ENCODE measurements around the gene MPST. TPM values are rescaled to one million over a fixed set of nuclear protein-coding genes. Genes with fewer than 3 reads are reported as not detected.

MPST gene
- total RNA-seq, 1 donor from 2014 or later: 113 TPM

DNA sequence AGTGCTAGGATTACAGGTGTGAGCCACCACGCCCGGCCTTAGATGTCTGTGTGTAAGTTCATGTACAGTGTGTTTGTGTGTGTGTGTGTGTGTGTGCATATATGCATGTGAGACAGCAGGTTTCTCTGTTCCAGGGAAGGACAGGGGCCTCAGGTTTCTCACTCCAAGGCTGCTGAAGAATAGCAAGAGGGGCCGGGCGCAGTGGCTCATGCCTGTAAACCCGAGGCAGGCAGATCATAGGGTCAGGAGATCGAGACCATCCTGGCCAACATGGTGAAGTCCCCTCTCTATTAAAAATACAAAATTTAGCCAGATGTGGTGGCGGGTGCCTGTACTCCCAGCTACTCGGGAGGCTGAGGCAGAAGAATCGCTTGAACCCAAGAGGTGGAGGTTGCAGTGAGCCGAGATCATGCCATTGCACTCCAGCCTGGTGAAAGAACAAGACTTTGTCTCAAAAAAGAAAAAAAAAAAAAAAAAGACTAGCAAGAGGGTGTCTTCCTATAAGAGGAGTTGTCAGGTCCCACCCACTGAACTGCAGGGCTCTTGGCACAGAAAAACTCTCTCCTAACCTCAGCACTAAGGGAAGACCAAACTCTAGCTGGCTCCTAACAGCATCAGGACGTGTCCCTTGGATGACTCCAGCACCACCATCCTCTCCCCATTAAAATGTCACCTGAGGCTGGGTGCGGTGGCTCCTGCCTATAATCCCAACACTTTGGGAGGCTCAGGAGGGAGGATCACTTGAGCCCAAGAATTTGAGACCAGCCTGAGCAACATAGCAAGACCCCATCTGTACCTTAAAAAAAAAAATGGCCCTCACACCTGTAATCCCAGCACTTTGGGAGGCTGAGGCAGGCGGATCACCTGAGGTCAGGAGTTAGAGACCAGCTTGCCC is 40.3 kb upstream of the MPST start:
- TF ChIP-seq, protein P1, sequence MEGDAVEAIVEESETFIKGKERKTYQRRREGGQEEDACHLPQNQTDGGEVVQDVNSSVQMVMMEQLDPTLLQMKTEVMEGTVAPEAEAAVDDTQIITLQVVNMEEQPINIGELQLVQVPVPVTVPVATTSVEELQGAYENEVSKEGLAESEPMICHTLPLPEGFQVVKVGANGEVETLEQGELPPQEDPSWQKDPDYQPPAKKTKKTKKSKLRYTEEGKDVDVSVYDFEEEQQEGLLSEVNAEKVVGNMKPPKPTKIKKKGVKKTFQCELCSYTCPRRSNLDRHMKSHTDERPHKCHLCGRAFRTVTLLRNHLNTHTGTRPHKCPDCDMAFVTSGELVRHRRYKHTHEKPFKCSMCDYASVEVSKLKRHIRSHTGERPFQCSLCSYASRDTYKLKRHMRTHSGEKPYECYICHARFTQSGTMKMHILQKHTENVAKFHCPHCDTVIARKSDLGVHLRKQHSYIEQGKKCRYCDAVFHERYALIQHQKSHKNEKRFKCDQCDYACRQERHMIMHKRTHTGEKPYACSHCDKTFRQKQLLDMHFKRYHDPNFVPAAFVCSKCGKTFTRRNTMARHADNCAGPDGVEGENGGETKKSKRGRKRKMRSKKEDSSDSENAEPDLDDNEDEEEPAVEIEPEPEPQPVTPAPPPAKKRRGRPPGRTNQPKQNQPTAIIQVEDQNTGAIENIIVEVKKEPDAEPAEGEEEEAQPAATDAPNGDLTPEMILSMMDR (IDR thresholded peaks at IDR 0.05): no peak
- Histone ChIP-seq H3K4me3 (no peak overlapping the region), H3K27me3 (no peaks in the 10 kb centered on the region), H3K36me3 (no peaks in the 10 kb centered on the region), H3K4me1 (no peaks in the 10 kb centered on the region), H3K27ac (no peak overlapping the region), H3K9me3 (no peaks in the 10 kb centered on the region)
- no peak for DNase-seq (ENCODE audit: low spot score in 2 of 2)
- intact Hi-C loops (cut with DNase I): loop anchor here (2.0 to 5.0 kb wide), 3 partner anchors 122 to 432 kb away; no protein-coding TSS in a partner anchor

DNA sequence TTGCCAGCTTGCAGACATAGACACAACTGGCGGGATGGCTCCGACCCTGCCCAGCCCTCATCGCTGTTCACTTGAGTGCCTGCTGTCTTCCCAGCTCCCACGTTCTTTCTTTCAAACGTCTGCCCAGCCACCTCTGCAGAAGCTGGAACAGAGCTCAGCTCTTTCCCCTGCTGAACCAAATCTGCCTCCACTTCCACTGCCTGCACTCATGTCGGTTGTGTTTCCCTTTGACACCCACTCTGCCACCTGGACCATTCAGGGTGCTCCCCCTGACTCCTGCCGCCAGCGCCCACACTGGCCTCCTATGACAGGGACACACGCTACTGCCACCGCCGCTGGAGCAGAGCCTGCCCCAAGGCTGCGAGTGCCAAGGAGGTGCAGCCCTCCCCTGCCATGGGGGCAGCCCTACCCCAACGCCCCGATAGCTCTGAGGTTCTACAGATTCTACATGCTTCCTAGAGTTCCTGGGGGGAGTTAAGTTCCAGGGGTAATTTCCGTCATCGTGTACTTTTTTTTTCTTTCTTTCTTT is 38.2 kb upstream of the MPST start:
- Histone ChIP-seq H3K4me1 (no peaks in the 10 kb centered on the region), H3K27me3 (no peaks in the 10 kb centered on the region), H3K36me3 (no peaks in the 10 kb centered on the region), H3K27ac (no peak overlapping the region), H3K4me3 (no peak overlapping the region), H3K9me3 (peaks cover 0 to 12% of the 10 kb centered on the region in 2 donors)
- intact Hi-C loops (cut with DNase I): no loop called here
- DNase-seq (ENCODE audit: low spot score in 2 of 2): no peak
- TF ChIP-seq, protein P1 (IDR thresholded peaks at IDR 0.05): no peak

DNA sequence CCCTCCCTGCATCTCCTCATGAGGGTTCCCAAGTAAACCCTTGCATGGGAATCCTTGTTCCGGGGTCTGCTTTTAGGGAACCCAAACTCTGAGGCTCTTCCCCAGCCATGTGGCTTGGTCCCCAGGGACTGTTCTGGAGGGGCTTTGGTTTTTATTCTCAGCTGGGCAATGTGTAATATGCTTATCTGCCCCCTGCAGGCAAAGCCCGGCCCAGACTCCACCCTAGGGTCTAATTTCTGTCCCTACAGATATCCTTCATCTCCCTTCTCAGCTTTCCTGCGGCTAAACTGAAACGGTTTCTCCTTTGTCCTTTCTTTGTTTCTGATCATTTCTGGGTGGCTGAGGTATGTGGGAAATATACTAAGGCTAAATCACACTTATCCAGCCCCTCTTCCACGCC is 37.4 kb upstream of the MPST start:
- intact Hi-C loops (cut with DNase I): no loop called here
- Histone ChIP-seq H3K36me3 (no peaks in the 10 kb centered on the region), H3K4me1 (no peaks in the 10 kb centered on the region), H3K27me3 (no peaks in the 10 kb centered on the region), H3K27ac (no peak overlapping the region), H3K4me3 (no peak overlapping the region), H3K9me3 (peaks cover 0 to 12% of the 10 kb centered on the region in 2 donors)
- TF ChIP-seq, protein P1 (IDR thresholded peaks at IDR 0.05): no peak
- no peak for DNase-seq (ENCODE audit: low spot score in 2 of 2)

DNA sequence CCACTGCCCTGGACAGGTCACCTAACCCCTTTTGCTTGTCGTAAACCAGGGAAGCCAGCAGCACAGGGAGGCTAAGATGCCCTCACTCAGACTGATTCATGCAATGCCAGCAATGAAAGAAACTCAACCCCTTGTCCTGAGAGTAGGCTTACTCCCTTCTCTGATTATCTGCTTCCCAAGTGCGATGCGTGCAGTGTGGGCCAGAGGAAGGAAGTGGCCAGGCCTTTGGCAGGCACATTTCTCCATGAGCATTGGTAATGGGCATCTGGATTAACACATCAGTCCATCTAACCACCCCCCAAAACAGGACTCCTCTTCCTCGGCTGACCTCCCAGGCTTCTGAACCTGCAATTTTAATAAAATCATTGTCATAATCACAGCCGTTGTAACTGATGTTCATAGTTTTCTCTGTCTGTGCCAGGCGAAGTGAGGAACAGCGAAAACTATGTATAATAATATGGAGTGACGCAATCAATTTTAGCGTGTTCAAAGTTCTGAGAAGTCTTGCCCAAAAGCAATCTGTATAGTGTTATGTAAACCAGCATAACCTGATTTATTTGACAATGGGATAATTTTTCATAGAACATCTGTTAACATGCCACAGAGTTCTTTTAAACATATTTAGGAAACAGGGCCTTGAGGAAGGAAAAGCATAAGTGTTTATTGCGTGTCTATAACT is 34.2 kb upstream of the MPST start:
- no peak overlapping the region for H3K4me3 ChIP-seq
- H3K36me3 ChIP-seq: no peaks in the 10 kb centered on the region
- H3K27ac ChIP-seq: no peak overlapping the region
- TF ChIP-seq, protein P1 (IDR thresholded peaks at IDR 0.05): no peak
- intact Hi-C loops (cut with DNase I): no loop called here
- no peaks in the 10 kb centered on the region for H3K4me1 ChIP-seq
- H3K9me3 ChIP-seq: peaks cover 0 to 12% of the 10 kb centered on the region in 2 donors
- H3K27me3 ChIP-seq: no peaks in the 10 kb centered on the region
- no peak for DNase-seq (ENCODE audit: low spot score in 2 of 2)

DNA sequence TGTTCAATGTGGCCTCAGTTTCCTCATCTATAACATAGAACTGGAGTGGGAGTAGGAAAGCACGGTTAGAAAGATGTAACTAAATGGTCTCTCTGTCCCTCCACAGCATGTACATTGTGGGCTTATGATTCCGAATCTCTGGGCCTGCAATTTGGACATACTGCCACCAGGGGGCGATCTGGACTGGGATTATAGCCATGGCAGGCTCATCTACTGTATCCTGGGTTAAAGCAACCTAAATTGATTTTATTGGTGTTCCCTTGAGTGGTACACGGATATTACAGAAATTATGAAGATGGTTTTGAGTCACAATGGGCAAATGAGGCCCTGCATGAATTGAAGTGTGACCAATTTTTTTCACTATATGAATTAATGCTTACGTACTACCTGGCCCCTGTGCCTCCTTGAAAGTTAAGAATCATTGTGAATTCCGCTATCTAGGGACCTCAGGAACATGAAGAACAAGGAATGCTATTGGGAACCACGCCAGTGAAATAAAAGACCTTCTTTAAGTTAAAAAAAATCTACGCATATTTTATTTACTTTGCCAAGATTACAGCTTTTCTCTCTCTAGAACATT is 33.2 kb upstream of the MPST start:
- H3K4me3 ChIP-seq: no peak overlapping the region
- intact Hi-C loops (cut with DNase I): no loop called here
- H3K9me3 ChIP-seq: peaks cover 0 to 12% of the 10 kb centered on the region in 2 donors
- H3K27ac ChIP-seq: no peak overlapping the region
- no peaks in the 10 kb centered on the region for H3K27me3 ChIP-seq
- no peaks in the 10 kb centered on the region for H3K4me1 ChIP-seq
- TF ChIP-seq, protein P1 (IDR thresholded peaks at IDR 0.05): peak in 2 of 3 experiments; percentile 15 to 25
- no peak for DNase-seq (ENCODE audit: low spot score in 2 of 2)
- H3K36me3 ChIP-seq: no peaks in the 10 kb centered on the region

Measured in ascending aorta (tissue), 2 donors.